GM23338 (cell line): ENCODE data around the gene SYNDIG1.

Source experiments
- CREB1 ChIP-seq: fragments of 250-450 bp; sonication (Bioruptor Pico); IDR thresholded peaks from 2 replicates; pipeline ENCODE4 v1.5.0; 2020; ENCODE audit warnings: low read depth, mild to moderate bottlenecking, moderate library complexity
- ETS1 ChIP-seq: IDR thresholded peaks from 2 replicates; pipeline ENCODE4 v1.6.1; 2016; ENCODE audit warnings: antibody characterized with exemption
- EZH2 ChIP-seq: fragments of 200-600 bp; sonication (generic); IDR thresholded peaks from one replicate; pipeline ENCODE4 v1.8.0; 2017; ENCODE audit warnings: antibody characterized with exemption, mild to moderate bottlenecking, low read depth; ENCODE audit not compliant: unreplicated experiment
- EZH2phosphoT487 ChIP-seq: fragments of 200-600 bp; sonication (generic); IDR thresholded peaks from one replicate; pipeline ENCODE4 v1.8.1; 2018; ENCODE audit warnings: antibody characterized with exemption; ENCODE audit not compliant: unreplicated experiment
- NANOG ChIP-seq: IDR thresholded peaks from 2 replicates; pipeline ENCODE4 v1.6.1; 2016; ENCODE audit warnings: antibody characterized with exemption, borderline replicate concordance
- POLR2AphosphoS5 ChIP-seq: IDR thresholded peaks from 2 replicates; pipeline ENCODE4 v1.6.1; 2016; ENCODE audit warnings: antibody characterized with exemption, low read depth
- TF ChIP-seq, protein P1 (sequence below), 2 experiments: fragments of 200-600 bp in 1 of 2; sonication (generic) in 1 of 2; conservative IDR thresholded peaks; 2 replicates each; pipeline versions ENCODE4 v1.5.1 to v1.6.1; 2016 to 2017; ENCODE audit warnings: antibody characterized with exemption in 2 of 2, low read depth in 2 of 2, mild to moderate bottlenecking in 2 of 2, moderate library complexity in 1 of 2

DNA sequence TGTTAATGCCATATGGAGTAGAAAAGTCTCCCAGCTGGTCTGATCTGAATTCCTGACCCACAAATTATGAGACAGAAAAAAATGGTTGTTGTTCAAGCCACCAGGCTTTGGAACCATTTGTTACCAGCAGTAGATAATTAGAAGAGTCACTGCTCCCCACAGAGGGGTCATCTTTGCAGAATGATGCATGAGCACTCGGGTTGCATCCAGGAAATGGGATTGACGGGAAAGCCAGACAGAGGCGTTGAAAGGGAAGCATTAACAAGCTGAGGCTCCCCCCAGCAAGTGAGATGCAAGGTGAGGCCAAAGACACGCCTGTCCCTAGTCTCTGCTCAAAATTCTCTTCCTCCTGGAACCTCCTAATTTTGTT, 182.5 kb downstream of the SYNDIG1 start:
- TF ChIP-seq ETS1 (no peak), EZH2 (no peak), POLR2AphosphoS5 (no peak), CREB1 (CRISPR knock-in tag) (no peak), EZH2phosphoT487 (no peak), NANOG (no peak)
- TF ChIP-seq, protein P1, sequence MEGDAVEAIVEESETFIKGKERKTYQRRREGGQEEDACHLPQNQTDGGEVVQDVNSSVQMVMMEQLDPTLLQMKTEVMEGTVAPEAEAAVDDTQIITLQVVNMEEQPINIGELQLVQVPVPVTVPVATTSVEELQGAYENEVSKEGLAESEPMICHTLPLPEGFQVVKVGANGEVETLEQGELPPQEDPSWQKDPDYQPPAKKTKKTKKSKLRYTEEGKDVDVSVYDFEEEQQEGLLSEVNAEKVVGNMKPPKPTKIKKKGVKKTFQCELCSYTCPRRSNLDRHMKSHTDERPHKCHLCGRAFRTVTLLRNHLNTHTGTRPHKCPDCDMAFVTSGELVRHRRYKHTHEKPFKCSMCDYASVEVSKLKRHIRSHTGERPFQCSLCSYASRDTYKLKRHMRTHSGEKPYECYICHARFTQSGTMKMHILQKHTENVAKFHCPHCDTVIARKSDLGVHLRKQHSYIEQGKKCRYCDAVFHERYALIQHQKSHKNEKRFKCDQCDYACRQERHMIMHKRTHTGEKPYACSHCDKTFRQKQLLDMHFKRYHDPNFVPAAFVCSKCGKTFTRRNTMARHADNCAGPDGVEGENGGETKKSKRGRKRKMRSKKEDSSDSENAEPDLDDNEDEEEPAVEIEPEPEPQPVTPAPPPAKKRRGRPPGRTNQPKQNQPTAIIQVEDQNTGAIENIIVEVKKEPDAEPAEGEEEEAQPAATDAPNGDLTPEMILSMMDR (conservative IDR thresholded peaks at IDR 0.05; ENCODE audit: low read depth in 2 of 2) = no peak
